Mesenchymal stem cell (in vitro differentiated cells and primary cell): ENCODE measurements around the gene DRC7.

Experiments
- DNase-seq: peaks from one replicate; pipeline ENCODE4 v3.0.0-alpha.2; 2013
- H2AFZ ChIP-seq: one replicate; pipeline ENCODE4 v1.6.1; 2013; ENCODE audit warnings: low read depth, mild to moderate bottlenecking, control low read depth, inconsistent platforms, low read length, moderate library complexity
- H2AK5ac ChIP-seq: 2 replicates; pipeline ENCODE4 v1.6.1; 2013; ENCODE audit warnings: low read length, moderate library complexity, mild to moderate bottlenecking, inconsistent platforms; ENCODE audit not compliant: severe bottlenecking
- H2BK120ac ChIP-seq: one replicate; pipeline ENCODE4 v1.6.1; 2013; ENCODE audit warnings: low read depth, mild to moderate bottlenecking, inconsistent platforms, low read length, moderate library complexity
- H2BK12ac ChIP-seq, 2 experiments: one replicate each; pipeline ENCODE4 v1.6.1; 2013; ENCODE audit warnings: inconsistent platforms in 2 of 2, low read length in 2 of 2, mild to moderate bottlenecking in 2 of 2, moderate library complexity in 2 of 2, control low read depth in 1 of 2
- H2BK15ac ChIP-seq: one replicate; pipeline ENCODE4 v1.6.1; 2013; ENCODE audit warnings: mild to moderate bottlenecking, low read depth, inconsistent platforms; ENCODE audit not compliant: poor library complexity, severe bottlenecking
- H2BK5ac ChIP-seq: 2 replicates; pipeline ENCODE4 v1.6.1; 2013; ENCODE audit warnings: low read depth, mild to moderate bottlenecking, low read length, control low read depth, inconsistent platforms; ENCODE audit not compliant: poor library complexity, severe bottlenecking
- H3K14ac ChIP-seq, 2 experiments: one replicate each; pipeline ENCODE4 v1.6.1; 2013; ENCODE audit warnings: inconsistent platforms in 2 of 2, low read length in 2 of 2, control low read depth in 1 of 2, mild to moderate bottlenecking in 1 of 2, moderate library complexity in 1 of 2
- H3K18ac ChIP-seq, 2 experiments: one replicate each; pipeline ENCODE4 v1.6.1; 2013; ENCODE audit warnings: inconsistent platforms in 2 of 2, low read length in 2 of 2, control low read depth in 1 of 2, low read depth in 1 of 2, mild to moderate bottlenecking in 1 of 2
- H3K23ac ChIP-seq, 2 experiments: one replicate each; pipeline ENCODE4 v1.6.1; 2013; ENCODE audit warnings: inconsistent platforms in 2 of 2, low read length in 2 of 2, mild to moderate bottlenecking in 2 of 2, moderate library complexity in 2 of 2, control low read depth in 1 of 2
- H3K27ac ChIP-seq: 2 replicates; pipeline ENCODE4 v1.5.1; 2013; ENCODE audit warnings: mild to moderate bottlenecking, moderate library complexity, low read length, control low read depth, inconsistent platforms; ENCODE audit not compliant: poor library complexity, severe bottlenecking
- H3K27me3 ChIP-seq, 2 experiments: 2 replicates each; pipeline versions ENCODE4 v1.6.1 to v1.7.0; 2013; ENCODE audit warnings: low read length in 2 of 2, mild to moderate bottlenecking in 2 of 2, moderate library complexity in 2 of 2, control low read depth in 1 of 2, inconsistent platforms in 1 of 2; ENCODE audit not compliant: control insufficient read depth in 1 of 2, insufficient read depth in 1 of 2
- H3K36me3 ChIP-seq, 2 experiments: 2 replicates each; pipeline versions ENCODE4 v1.6.1 to v1.7.0; 2013; ENCODE audit warnings: low read length in 2 of 2, control low read depth in 1 of 2, inconsistent platforms in 1 of 2, low read depth in 1 of 2, mild to moderate bottlenecking in 1 of 2; ENCODE audit not compliant: insufficient read depth in 2 of 2, control insufficient read depth in 1 of 2
- H3K4ac ChIP-seq, 2 experiments: one replicate each; pipeline ENCODE4 v1.6.1; 2013; ENCODE audit warnings: inconsistent platforms in 2 of 2, low read length in 2 of 2, mild to moderate bottlenecking in 2 of 2, moderate library complexity in 2 of 2, control low read depth in 1 of 2, low read depth in 1 of 2
- H3K4me1 ChIP-seq: 2 replicates; pipeline ENCODE4 v1.6.1; 2013; ENCODE audit warnings: low read depth, low read length, control low read depth; ENCODE audit not compliant: control insufficient read depth, insufficient read depth
- H3K4me2 ChIP-seq: 2 replicates; pipeline ENCODE4 v1.6.1; 2013; ENCODE audit warnings: low read length, mild to moderate bottlenecking, inconsistent platforms; ENCODE audit not compliant: poor library complexity, severe bottlenecking
- H3K4me3 ChIP-seq, 2 experiments: 2 replicates each; pipeline versions ENCODE4 v1.5.1 to v1.7.0; 2013; ENCODE audit warnings: low read length in 2 of 2, mild to moderate bottlenecking in 2 of 2, control low read depth in 1 of 2, low read depth in 1 of 2; ENCODE audit not compliant: insufficient read depth in 1 of 2
- H3K79me1 ChIP-seq: replicated peaks from 2 replicates; pipeline ENCODE4 v1.6.1; 2013; ENCODE audit warnings: mild to moderate bottlenecking, control low read depth, low read length, inconsistent platforms; ENCODE audit not compliant: poor library complexity, severe bottlenecking
- H3K9ac ChIP-seq: 2 replicates; pipeline ENCODE4 v1.7.0; 2013; ENCODE audit warnings: mild to moderate bottlenecking, low read length, moderate library complexity
- H3K9me3 ChIP-seq: 2 replicates; pipeline ENCODE4 v1.7.0; 2013; ENCODE audit warnings: mild to moderate bottlenecking, low read length; ENCODE audit not compliant: control insufficient read depth
- H4K8ac ChIP-seq: one replicate; pipeline ENCODE4 v1.6.1; 2013; ENCODE audit warnings: inconsistent platforms, mild to moderate bottlenecking, low read length, moderate library complexity
- H4K91ac ChIP-seq: one replicate; pipeline ENCODE4 v1.6.1; 2013; ENCODE audit warnings: mild to moderate bottlenecking, low read length, inconsistent platforms
- WGBS: methylation state at CpG from one replicate; pipeline ENCODE4 v1.1.7; 2013; ENCODE audit warnings: mixed read lengths; 5-methylcytosine and 5-hydroxymethylcytosine counted together

Gene DRC7

DNA sequence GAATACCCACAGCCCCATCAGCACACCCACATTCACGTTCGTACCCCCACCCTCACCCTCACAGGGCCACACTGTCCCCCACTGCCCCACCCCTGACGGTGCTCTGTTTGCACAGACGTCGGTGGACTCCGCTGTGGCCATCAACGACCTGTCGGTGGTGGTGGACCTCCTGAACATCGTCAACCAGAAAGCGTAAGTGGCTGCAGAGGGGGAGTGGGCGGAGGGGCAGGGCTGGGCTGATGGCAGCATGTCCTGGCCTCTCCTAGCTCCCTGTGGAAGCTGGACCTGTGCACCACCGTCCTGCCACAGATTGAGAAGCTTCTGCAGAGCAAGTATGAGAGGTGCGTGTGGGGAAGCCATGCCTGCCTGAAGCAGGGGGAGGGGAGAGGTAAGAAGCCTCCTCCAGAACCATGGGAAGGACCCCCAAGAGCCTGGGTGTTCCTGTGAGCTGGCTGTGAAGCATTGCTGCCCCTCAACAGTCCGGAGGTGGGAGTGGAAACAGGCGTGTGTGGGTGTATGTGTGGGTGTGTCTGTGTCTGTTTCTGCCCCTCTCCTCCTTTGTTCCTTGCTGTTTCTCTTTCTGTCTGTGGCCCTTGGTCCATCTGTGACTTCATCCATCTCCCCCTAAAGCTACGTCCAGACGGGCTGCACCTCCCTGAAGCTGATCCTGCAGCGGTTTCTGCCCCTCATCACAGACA lies 61.3 kb downstream of the DRC7 start:
- Histone ChIP-seq H3K23ac (no peak overlapping the region), H3K79me1 (peaks cover 5% of the 10 kb centered on the region), H2BK120ac (no peak overlapping the region), H3K18ac (no peak overlapping the region), H3K9me3 (no peaks in the 10 kb centered on the region), H3K4me1 (peaks cover 51% of the 10 kb centered on the region), H4K91ac (no peak overlapping the region), H3K36me3 (peaks cover 46 to 96% of the 10 kb centered on the region in 2 experiments), H3K27ac (no peak overlapping the region), H3K4me2 (no peak overlapping the region), H2BK5ac (no peak overlapping the region), H2AFZ (no peak overlapping the region), H3K4me3 (no peak overlapping the region), H2BK15ac (no peak overlapping the region), H2BK12ac (no peak overlapping the region), H3K14ac (no peak overlapping the region), H3K27me3 (no peaks in the 10 kb centered on the region), H3K9ac (no peak overlapping the region), H3K4ac (no peak overlapping the region), H2AK5ac (no peak overlapping the region), H4K8ac (no peak overlapping the region)
- WGBS: 93% methylated on average over 17 of the region's 18 CpGs
- no peak for DNase-seq

DNA sequence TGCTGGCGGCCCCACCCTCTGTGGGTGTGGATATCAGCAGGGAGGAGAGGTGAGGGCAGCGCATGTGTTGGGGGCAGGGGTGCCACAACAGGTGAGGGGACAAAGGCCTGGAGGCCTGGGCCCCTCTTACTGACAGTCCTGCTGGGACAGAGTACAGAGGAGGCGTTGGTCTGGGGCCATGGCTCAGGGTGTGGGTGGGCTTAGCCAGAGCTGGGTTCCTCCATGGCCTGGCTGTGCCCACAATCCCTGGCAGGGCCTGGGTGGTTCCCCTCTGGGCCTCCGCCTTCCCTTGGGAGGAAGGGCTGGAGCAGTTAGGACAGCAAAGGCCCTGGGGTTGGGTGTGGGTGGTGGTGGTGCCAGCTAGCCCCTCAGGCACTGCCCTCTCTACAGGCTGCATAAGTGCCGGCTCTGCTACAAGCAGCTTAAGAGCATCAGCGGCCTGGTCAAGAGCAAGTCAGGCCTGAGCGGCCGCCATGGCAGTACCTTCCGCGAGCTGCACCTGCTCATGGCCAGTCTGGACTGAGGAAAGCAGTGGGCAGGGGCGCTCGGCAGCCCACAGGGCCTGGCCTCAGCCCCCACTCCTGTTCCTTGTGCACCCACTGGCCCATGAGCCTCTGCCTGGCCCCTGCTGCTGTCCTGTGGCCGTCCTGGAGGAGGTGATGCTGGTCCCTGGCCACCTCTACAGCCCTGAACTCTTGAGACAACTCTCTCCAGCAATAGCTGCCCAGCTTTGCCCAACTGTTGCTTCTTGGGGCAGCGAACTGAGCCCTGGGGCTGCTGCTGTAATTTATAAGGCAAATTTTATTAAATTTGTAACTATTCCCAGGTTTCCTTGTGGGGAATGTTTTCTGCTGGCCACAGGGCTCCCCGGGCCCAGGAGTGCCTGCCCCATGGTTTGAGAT lies 62.1 kb downstream of the DRC7 start:
- 87% methylated on average over 15 of the region's 15 CpGs for WGBS
- peaks cover 6% of the 10 kb centered on the region for H3K79me1 ChIP-seq
- no peak overlapping the region for H3K27ac ChIP-seq
- no peak overlapping the region for H2BK15ac ChIP-seq
- H3K18ac ChIP-seq: no peak overlapping the region
- no peak overlapping the region for H3K23ac ChIP-seq
- no peak overlapping the region for H4K8ac ChIP-seq
- no peak overlapping the region for H3K4me2 ChIP-seq
- no peak overlapping the region for H3K14ac ChIP-seq
- no peaks in the 10 kb centered on the region for H3K9me3 ChIP-seq
- H3K4ac ChIP-seq: no peak overlapping the region
- peak overlapping the region; percentile 43 for H4K91ac ChIP-seq
- H2AK5ac ChIP-seq: peak overlapping the region; percentile 4
- H3K4me1 ChIP-seq: peaks cover 56% of the 10 kb centered on the region
- no peak overlapping the region for H2BK120ac ChIP-seq
- H3K27me3 ChIP-seq: no peaks in the 10 kb centered on the region
- DNase-seq: no peak
- H3K36me3 ChIP-seq: peaks cover 44 to 96% of the 10 kb centered on the region in 2 experiments
- no peak overlapping the region for H3K4me3 ChIP-seq
- H2BK12ac ChIP-seq: peak overlapping the region in 1 of 2 experiments; percentile 24
- H2BK5ac ChIP-seq: no peak overlapping the region
- no peak overlapping the region for H2AFZ ChIP-seq
- no peak overlapping the region for H3K9ac ChIP-seq

DNA sequence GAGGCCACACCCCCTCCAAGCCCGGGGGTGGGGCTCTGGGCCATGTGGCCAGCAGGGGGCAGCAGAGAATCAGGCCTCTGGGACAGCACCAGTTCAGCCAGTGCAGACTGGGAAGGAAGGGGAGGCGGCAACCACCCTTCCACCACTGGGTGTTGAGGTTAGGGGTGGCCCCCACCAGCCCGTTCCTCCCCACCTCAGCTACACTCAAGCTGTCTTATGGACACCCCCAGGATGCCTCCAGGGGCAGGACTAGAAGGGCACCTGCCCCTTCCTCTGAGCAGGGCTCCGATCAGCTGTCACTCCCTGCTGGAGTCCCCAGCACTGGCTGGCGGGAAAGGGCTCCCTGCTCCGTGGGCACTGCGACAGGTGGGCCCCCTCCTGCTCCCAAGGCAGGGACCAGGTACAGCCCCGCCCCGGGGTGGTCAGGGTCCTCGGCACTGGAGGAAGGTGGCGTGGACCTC lies 62.8 kb downstream of the DRC7 start:
- peak overlapping the region; percentile 10 for H2AK5ac ChIP-seq
- H4K91ac ChIP-seq: no peak overlapping the region
- H3K4ac ChIP-seq: peak overlapping the region in 1 of 2 experiments; percentile 37
- no peak overlapping the region for H4K8ac ChIP-seq
- no peak overlapping the region for H3K4me2 ChIP-seq
- H2BK15ac ChIP-seq: no peak overlapping the region
- H3K9me3 ChIP-seq: no peaks in the 10 kb centered on the region
- no peak overlapping the region for H3K23ac ChIP-seq
- peak; percentile 79 for DNase-seq
- no peak overlapping the region for H3K14ac ChIP-seq
- peak overlapping the region; percentile 36 for H3K27ac ChIP-seq
- H3K18ac ChIP-seq: peak overlapping the region in 1 of 2 experiments; percentile 29
- peaks cover 38 to 96% of the 10 kb centered on the region in 2 experiments for H3K36me3 ChIP-seq
- peaks cover 61% of the 10 kb centered on the region for H3K4me1 ChIP-seq
- no peak overlapping the region for H2AFZ ChIP-seq
- 55% methylated on average over 10 of the region's 11 CpGs for WGBS
- no peak overlapping the region for H2BK12ac ChIP-seq
- H3K9ac ChIP-seq: no peak overlapping the region
- H2BK120ac ChIP-seq: no peak overlapping the region
- H3K4me3 ChIP-seq: no peak overlapping the region
- peaks cover 8% of the 10 kb centered on the region for H3K79me1 ChIP-seq
- no peaks in the 10 kb centered on the region for H3K27me3 ChIP-seq
- H2BK5ac ChIP-seq: no peak overlapping the region

DNA sequence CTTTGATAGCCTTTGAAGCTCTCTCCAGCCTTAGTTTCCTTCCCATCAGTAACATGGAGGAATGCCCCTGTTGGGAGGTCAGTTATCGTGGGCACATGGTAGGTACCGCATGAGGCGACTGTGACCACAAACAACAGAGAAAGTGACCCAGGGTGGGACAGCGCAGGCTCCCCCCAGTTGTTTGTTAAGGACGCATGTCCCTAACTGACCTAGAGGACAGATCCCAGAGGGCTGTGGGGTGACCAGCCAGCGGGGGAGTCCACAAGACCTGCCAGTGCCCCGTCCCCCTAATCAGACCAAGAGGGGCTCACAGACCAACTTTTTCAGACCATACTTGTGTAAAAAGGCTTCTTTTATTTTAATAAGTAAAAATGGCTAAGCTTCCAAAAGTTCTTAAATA lies 63.3 kb downstream of the DRC7 start:
- Histone ChIP-seq H2BK15ac (no peak overlapping the region), H3K9ac (no peak overlapping the region), H2AK5ac (peak overlapping the region; percentile 10), H2BK5ac (no peak overlapping the region), H3K79me1 (peaks cover 8% of the 10 kb centered on the region), H4K91ac (no peak overlapping the region), H3K4me3 (no peak overlapping the region), H3K4ac (no peak overlapping the region), H3K4me2 (no peak overlapping the region), H3K23ac (no peak overlapping the region), H3K18ac (no peak overlapping the region), H4K8ac (no peak overlapping the region), H3K4me1 (peaks cover 66% of the 10 kb centered on the region), H3K36me3 (peaks cover 38 to 96% of the 10 kb centered on the region in 2 experiments), H2BK12ac (no peak overlapping the region), H2AFZ (no peak overlapping the region), H3K27me3 (no peaks in the 10 kb centered on the region), H3K14ac (no peak overlapping the region), H3K27ac (peak overlapping the region; percentile 36), H3K9me3 (no peaks in the 10 kb centered on the region), H2BK120ac (no peak overlapping the region)
- DNase-seq: no peak
- over 99% methylated on average over 5 of the region's 7 CpGs for WGBS
